Activated CD8-positive, alpha-beta memory T cell treated with anti-CD3 and anti-CD28 coated beads, Interleukin-2, amount 10 ng/mL, durations not matched to agents 7 days and 5 days (primary cell): Measurements from ENCODE around the gene ZSCAN5A. TPM values are rescaled to one million over a fixed set of nuclear protein-coding genes. Genes with fewer than 3 reads are reported as not detected.

Experiments
- ATAC-seq: fragments of 150-1000 bp; cut with Tn5 transposase; one replicate; pipeline ENCODE4 v1.10.0; 2021; ENCODE audit warnings: moderate library complexity
- CTCF ChIA-PET: fragments of 350-600 bp; sonication (Branson Sonifier 250); formaldehyde crosslinking; loops from one replicate; lab custom pipeline; 2021; ENCODE audit warnings: antibody characterized with exemption; lab: Charles Lee
- DNase-seq: peaks from one replicate; pipeline ENCODE4 v3.0.0-alpha.2; 2020
- H3K27ac Mint-ChIP-seq: one replicate; pipeline ENCODE4 v1.8.0; 2021; ENCODE audit warnings: mild to moderate bottlenecking, mixed read lengths
- H3K27me3 Mint-ChIP-seq: one replicate; pipeline ENCODE4 v1.8.0; 2021; ENCODE audit warnings: mixed read lengths
- H3K36me3 Mint-ChIP-seq: one replicate; pipeline ENCODE4 v1.8.0; 2021; ENCODE audit warnings: mild to moderate bottlenecking, mixed read lengths
- H3K4me1 Mint-ChIP-seq: one replicate; pipeline ENCODE4 v1.8.0; 2021; ENCODE audit warnings: mixed read lengths
- H3K4me3 Mint-ChIP-seq: one replicate; pipeline ENCODE4 v1.8.0; 2021; ENCODE audit warnings: mild to moderate bottlenecking, moderate library complexity, mixed read lengths
- H3K9me3 Mint-ChIP-seq: one replicate; pipeline ENCODE4 v1.8.0; 2022; ENCODE audit warnings: low read depth, mixed read lengths
- total RNA-seq, 2 experiments: library from RNA; stranded (reverse); gene quantifications; one replicate each; pipeline ENCODE4 v1.2.3, GENCODE V29; 2021

ZSCAN5A gene
- total RNA-seq, 2 experiments from 2014 or later, result 5.9 to 8.6 TPM

GRCh38 chr19:56174550-56174949 is 140.1 kb downstream of the ZSCAN5A start:
- CTCF ChIA-PET, result interaction anchor here (1.5 to 3.7 kb wide), 2 partner anchors 98 to 108 kb away, joined by 3 to 20 read pairs; no protein-coding TSS in a partner anchor
- H3K9me3 Mint-ChIP-seq, result no peaks in the 10 kb centered on the region
- H3K4me3 Mint-ChIP-seq, result no peak overlapping the region
- no peaks in the 10 kb centered on the region for H3K36me3 Mint-ChIP-seq
- DNase-seq (no peak), ATAC-seq (no peak)
- peaks cover 2% of the 10 kb centered on the region for H3K27me3 Mint-ChIP-seq
- no peak overlapping the region for H3K27ac Mint-ChIP-seq
- H3K4me1 Mint-ChIP-seq, result peaks cover 4% of the 10 kb centered on the region

GRCh38 chr19:56174086-56174485 is 140.6 kb downstream of the ZSCAN5A start:
- peaks cover 4% of the 10 kb centered on the region for H3K4me1 Mint-ChIP-seq
- no peaks in the 10 kb centered on the region for H3K9me3 Mint-ChIP-seq
- H3K36me3 Mint-ChIP-seq, result no peaks in the 10 kb centered on the region
- no peak overlapping the region for H3K4me3 Mint-ChIP-seq
- ATAC-seq (no peak), DNase-seq (no peak)
- CTCF ChIA-PET, result interaction anchor here (1.2 to 3.7 kb wide), 4 partner anchors 98 to 170 kb away, joined by 3 to 20 read pairs (median 10); no protein-coding TSS in a partner anchor
- no peak overlapping the region for H3K27ac Mint-ChIP-seq
- H3K27me3 Mint-ChIP-seq, result peaks cover 2% of the 10 kb centered on the region

Other genes with a start within 250 kb of the ZSCAN5A start
- 10 to 100 TPM; 34.7 to 36.7 TPM for gene ZNF787, start 193.5 kb downstream of the ZSCAN5A start, total RNA-seq
- 10 to 100 TPM; 29.3 to 32.5 TPM for gene ZNF444, start 173.6 kb downstream of the ZSCAN5A start, total RNA-seq
- gene GALP, start 138.8 kb downstream of the ZSCAN5A start, total RNA-seq, result not detected
- not detected for gene ZSCAN5B, start 117.1 kb downstream of the ZSCAN5A start, total RNA-seq
- not detected for gene ZSCAN5C, start 112.6 kb downstream of the ZSCAN5A start, total RNA-seq
- under 1 TPM in 1 of 2 experiments, not detected in 1; 0.67 TPM for gene EDDM13, start 42.1 kb downstream of the ZSCAN5A start, total RNA-seq
- gene ZNF582, start 78.7 kb upstream of the ZSCAN5A start, total RNA-seq, result 1 to 10 TPM; 1.9 to 3.3 TPM
- gene ZNF583, start 89.5 kb upstream of the ZSCAN5A start, total RNA-seq, result 1 to 10 TPM; 3.5 to 3.6 TPM
- under 1 TPM; 0.32 to 0.52 TPM for gene ZNF667, start 162.5 kb upstream of the ZSCAN5A start, total RNA-seq
- gene ZNF471, start 193.0 kb upstream of the ZSCAN5A start, total RNA-seq, result under 1 TPM; 0.55 to 0.77 TPM
- 1 to 10 TPM; 4.2 to 4.7 TPM for gene ZFP28, start 224.1 kb upstream of the ZSCAN5A start, total RNA-seq